ENCODE results near the gene AGMO. TPM values are rescaled to one million over a fixed set of nuclear protein-coding genes. Genes with fewer than 3 reads are reported as not detected.

The AGMO gene
- total and polyA plus RNA-seq, 2 of the 8 experiments (the other 6 are each of a cell fraction or from before 2014, with no cell fraction given) = 0.22 to 0.45 TPM

- H4K20me1 ChIP-seq (replicated peaks in 1 of 2; ENCODE audit: control insufficient read depth in 1 of 2, insufficient read depth in 2 of 2, low read length in 2 of 2) = no peaks in the 10 kb centered on the region
- H3K23ac ChIP-seq (ENCODE audit: insufficient read length) = no peak overlapping the region
- H3K56ac ChIP-seq (replicated peaks; ENCODE audit: insufficient read length, low read depth, low read length) = no peak overlapping the region
- no peak overlapping the region for H3K18ac ChIP-seq (ENCODE audit: extremely low read depth, low read length)
- no peak overlapping the region for H3K4me2 ChIP-seq (ENCODE audit: insufficient read depth in 1 of 2, low read depth in 2 of 2, low read length in 2 of 2)
- TF ChIP-seq TBP (IDR thresholded peaks at IDR 0.05; ENCODE audit: low read depth, low read length) (no peak), KDM4A (IDR thresholded peaks at IDR 0.05; ENCODE audit: low read depth, low read length, severe bottlenecking) (no peak), SIN3A (conservative IDR thresholded peaks at IDR 0.05 in 1 of 2, IDR thresholded peaks at IDR 0.05 in 1 of 2; ENCODE audit: low read depth in 1 of 2, low read length in 2 of 2) (no peak), MAFK (IDR thresholded peaks at IDR 0.05; ENCODE audit: low read depth, low read length) (no peak)
- H3K79me2 ChIP-seq (ENCODE audit: control insufficient read depth in 1 of 2, insufficient read depth in 2 of 2, low read length in 2 of 2) = no peaks in the 10 kb centered on the region
- no peak overlapping the region for H4K5ac ChIP-seq (ENCODE audit: insufficient read length, low read depth, low read length)
- ChIA-PET POLR2A (ENCODE audit: partially characterized antibody) (no interaction called here), CTCF (ENCODE audit: partially characterized antibody) (no interaction called here)
- no peak overlapping the region for H2BK15ac ChIP-seq (ENCODE audit: low read length)
- no peak overlapping the region for H3K27ac ChIP-seq (ENCODE audit: low read depth, low read length)
- FAIRE-seq = no peak
- H3K9me3 ChIP-seq (ENCODE audit: insufficient read depth in 2 of 2, low read depth in 1 of 2, low read length in 1 of 2) = no peaks in the 10 kb centered on the region
- no peak overlapping the region for H2BK20ac ChIP-seq (ENCODE audit: low read length)
- H3K79me1 ChIP-seq (ENCODE audit: low read depth, low read length) = no peaks in the 10 kb centered on the region
- no peaks in the 10 kb centered on the region for H3K36me3 ChIP-seq (ENCODE audit: control insufficient read depth in 2 of 4, insufficient read depth in 4 of 4, low read length in 3 of 4)
- no peak for DNase-seq (ENCODE audit: low read depth in 1 of 2, low spot score in 2 of 2)
- H2AFZ ChIP-seq (ENCODE audit: low read length) = no peak overlapping the region
- no peaks in the 10 kb centered on the region for H3K27me3 ChIP-seq (replicated peaks in 1 of 4; ENCODE audit: control insufficient read depth in 3 of 4, extremely low read depth in 1 of 4, insufficient read depth in 3 of 4, low read length in 3 of 4)
- no peak overlapping the region for H3K4ac ChIP-seq (replicated peaks; ENCODE audit: insufficient read length, low read depth, low read length)
- H2BK5ac ChIP-seq (ENCODE audit: low read depth, low read length) = no peak overlapping the region
- H3K4me1 ChIP-seq (replicated peaks in 1 of 4; ENCODE audit: control insufficient read depth in 3 of 4, insufficient read depth in 4 of 4, low read length in 3 of 4) = peaks cover 0 to 6% (median 2%) of the 10 kb centered on the region in 4 experiments; a peak in 4 of 7 replicates
- no peak overlapping the region for H3K4me3 ChIP-seq (ENCODE audit: extremely low read depth in 1 of 4, insufficient read depth in 2 of 4, low read depth in 3 of 4, low read length in 4 of 4)
- WGBS, 2 experiments (ENCODE audit: extremely low coverage in 1 of 2, insufficient coverage in 1 of 2, insufficient read length in 1 of 2, insufficient replicate concordance in 2 of 2, low coverage in 1 of 2, low lambda C conversion rate in 2 of 2, missing lambda C conversion rate in 1 of 2) = 61% methylated on average over 2 of the region's 2 CpGs; no CpG with 5 or more reads in 1 of the 2 experiments
- H4K91ac ChIP-seq (replicated peaks; ENCODE audit: insufficient read length, low read length) = no peak overlapping the region
- H3K23me2 ChIP-seq (ENCODE audit: low read depth, low read length) = no peaks in the 10 kb centered on the region; the same call in 1 of the 2 replicates
- H3K14ac ChIP-seq (ENCODE audit: insufficient read length) = no peak overlapping the region
- no peak overlapping the region for H3K9ac ChIP-seq (replicated peaks in 1 of 4; ENCODE audit: extremely low read depth in 1 of 4, low read depth in 3 of 4, low read length in 3 of 4)
- no peak overlapping the region for H2BK120ac ChIP-seq (replicated peaks; ENCODE audit: low read depth, low read length)
- H4K8ac ChIP-seq (ENCODE audit: extremely low read depth, insufficient read depth, low read length) = no peak overlapping the region
- H2AK5ac ChIP-seq (ENCODE audit: low read depth, low read length) = no peak overlapping the region
- H2BK12ac ChIP-seq (ENCODE audit: low read depth, low read length) = no peak overlapping the region
Measured at GRCh38 chr7:15332956-15333355, 228.9 kb downstream of the AGMO start.
